SH-SY5Y (cell line): ENCODE results near the gene ARFGAP3.

Experiments
- GATA2 ChIP-seq: IDR thresholded peaks from 2 replicates; pipeline ENCODE4 v1.6.1; 2011; ENCODE audit warnings: mild to moderate bottlenecking, low read depth, low read length
- GATA3 ChIP-seq: IDR thresholded peaks from 2 replicates; pipeline ENCODE4 v1.6.1; 2011; ENCODE audit warnings: low read depth, mild to moderate bottlenecking, low read length, moderate library complexity

- no peak for TF ChIP-seq GATA3
- TF ChIP-seq GATA2 = no peak
Observed at GRCh38 chr22:42837556-42837955, 19.5 kb downstream of the ARFGAP3 start.
